CD4-positive, alpha-beta memory T cell (primary cell): ENCODE measurements around the gene ERC2. TPM values are rescaled to one million over a fixed set of nuclear protein-coding genes. Genes with fewer than 3 reads are reported as not detected.

Source experiments
- CTCF ChIA-PET: fragments of 350-600 bp; sonication (Branson Sonifier 250); formaldehyde crosslinking; loops from one replicate; lab custom pipeline; 2021; ENCODE audit warnings: inconsistent platforms; ENCODE audit not compliant: partially characterized antibody; lab: Charles Lee
- POLR2A ChIA-PET: fragments of 350-600 bp; sonication (Branson Sonifier 250); formaldehyde crosslinking; loops from one replicate; lab custom pipeline; 2021; ENCODE audit not compliant: partially characterized antibody; lab: Charles Lee
- DNase-seq, 5 donors: peaks; one replicate each; pipeline versions ENCODE4 v3.0.0 to v3.0.0-alpha.2; 2020 to 2022; ENCODE audit warnings: mixed read lengths in 1 of 5
- H3K27ac ChIP-seq: one replicate; pipeline ENCODE4 v1.7.0; 2013; ENCODE audit warnings: low read depth, low read length
- H3K27me3 ChIP-seq: 2 replicates; pipeline ENCODE4 v1.7.0; 2013; ENCODE audit warnings: mild to moderate bottlenecking, low read length, moderate library complexity; ENCODE audit not compliant: insufficient read depth
- H3K36me3 ChIP-seq: 2 replicates; pipeline ENCODE4 v1.7.0; 2013; ENCODE audit warnings: mild to moderate bottlenecking, low read length, moderate library complexity; ENCODE audit not compliant: insufficient read depth
- H3K4me1 ChIP-seq: 2 replicates; pipeline ENCODE4 v1.7.0; 2013; ENCODE audit warnings: mild to moderate bottlenecking, low read length, moderate library complexity; ENCODE audit not compliant: insufficient read depth
- H3K4me3 ChIP-seq, 2 donors: one replicate each; pipeline ENCODE4 v1.7.0; 2013; ENCODE audit warnings: low read length in 2 of 2, mild to moderate bottlenecking in 1 of 2
- H3K9me3 ChIP-seq, 2 donors: one replicate each; pipeline ENCODE4 v1.7.0; 2013; ENCODE audit warnings: low read length in 2 of 2, control low read depth in 1 of 2; ENCODE audit not compliant: control insufficient read depth in 1 of 2
- H3K27ac Mint-ChIP-seq, 7 donors: one replicate each; pipeline ENCODE4 v1.8.0; 2020 to 2021; ENCODE audit warnings: mixed read lengths in 7 of 7, mild to moderate bottlenecking in 6 of 7, inconsistent platforms in 3 of 7, moderate library complexity in 3 of 7
- H3K27me3 Mint-ChIP-seq, 2 donors: one replicate each; pipeline ENCODE4 v1.8.0; 2020 to 2021; ENCODE audit warnings: mixed read lengths in 2 of 2
- H3K36me3 Mint-ChIP-seq, 2 donors: one replicate each; pipeline ENCODE4 v1.8.0; 2020 to 2021; ENCODE audit warnings: mixed read lengths in 2 of 2, inconsistent platforms in 1 of 2, mild to moderate bottlenecking in 1 of 2
- H3K4me1 Mint-ChIP-seq, 4 donors: one replicate each; pipeline ENCODE4 v1.8.0; 2020 to 2021; ENCODE audit warnings: mixed read lengths in 4 of 4, mild to moderate bottlenecking in 1 of 4
- H3K4me3 Mint-ChIP-seq, 8 donors: one replicate each; pipeline ENCODE4 v1.8.0; 2020 to 2021; ENCODE audit warnings: mixed read lengths in 8 of 8, mild to moderate bottlenecking in 7 of 8, moderate library complexity in 6 of 8, inconsistent platforms in 3 of 8
- H3K9me3 Mint-ChIP-seq, 8 donors: one replicate each; pipeline ENCODE4 v1.8.0; 2020 to 2021; ENCODE audit warnings: mixed read lengths in 8 of 8, mild to moderate bottlenecking in 5 of 8, inconsistent platforms in 3 of 8, moderate library complexity in 1 of 8
- intact Hi-C: fragments of 100-400 bp; cut with micrococcal nuclease; formaldehyde crosslinking; loops from one replicate; pipeline ENCODE4 v1.15.1; 2023
- polyA plus RNA-seq, 2 donors: library from polyadenylated mRNA; unstranded; fragments of 300-500 nt; fragmentation: Illumina TruSeq; gene quantifications; one replicate each; pipeline ENCODE4 v1.2.3, GENCODE V29; 2021
- total RNA-seq, 2 experiments: library from RNA; stranded (reverse); gene quantifications; one replicate each; pipeline ENCODE4 v1.2.3, GENCODE V29; 2021

ERC2 gene
- total and polyA plus RNA-seq, 4 experiments from 2014 or later: not detected

GRCh38 chr3:55531321-55531720 is 936.9 kb downstream of the ERC2 start:
- Mint-ChIP-seq H3K4me3 (no peak overlapping the region), H3K9me3 (peaks cover 0 to 2% (median 0%) of the 10 kb centered on the region in 8 donors), H3K27me3 (peaks cover 0 to 2% of the 10 kb centered on the region in 2 donors), H3K36me3 (no peaks in the 10 kb centered on the region), H3K4me1 (no peaks in the 10 kb centered on the region), H3K27ac (no peak overlapping the region)
- no peak for DNase-seq
- no peak overlapping the region for H3K4me3 ChIP-seq
- no peaks in the 10 kb centered on the region for H3K27me3 ChIP-seq
- H3K36me3 ChIP-seq: no peaks in the 10 kb centered on the region
- H3K27ac ChIP-seq: no peak overlapping the region
- H3K4me1 ChIP-seq: no peaks in the 10 kb centered on the region
- H3K9me3 ChIP-seq: no peaks in the 10 kb centered on the region
- CTCF ChIA-PET: no interaction called here
- intact Hi-C loops: no loop called here
- POLR2A ChIA-PET: no interaction called here

DNA sequence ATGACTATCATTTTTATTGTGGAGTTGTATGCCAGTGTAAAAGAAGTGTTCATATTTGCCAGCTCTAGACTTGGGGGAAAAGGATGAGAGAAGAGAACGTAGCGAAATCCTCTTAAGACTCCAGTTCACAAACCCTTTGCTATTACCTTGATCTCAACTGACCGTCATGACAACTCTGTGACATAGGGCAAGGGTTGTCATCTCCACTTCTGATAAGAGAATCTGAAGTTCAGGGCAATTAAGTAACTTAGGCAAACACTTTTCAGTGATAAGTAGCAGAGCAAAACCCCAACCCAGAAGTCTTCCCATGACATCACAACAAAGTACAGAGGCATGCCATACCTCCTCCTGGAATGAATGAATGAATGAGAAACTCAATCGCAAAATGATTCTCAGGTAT is 940.9 kb downstream of the ERC2 start:
- no peaks in the 10 kb centered on the region for H3K27me3 ChIP-seq

GRCh38 chr3:55526332-55527030 is 941.8 kb downstream of the ERC2 start:
- CTCF ChIA-PET: no interaction called here

More for the DNA sequence above, 940.9 kb downstream of the ERC2 start:
- ChIA-PET POLR2A (no interaction called here), CTCF (no interaction called here)
- Histone ChIP-seq H3K36me3 (no peaks in the 10 kb centered on the region), H3K27ac (no peak overlapping the region), H3K4me3 (no peak overlapping the region), H3K9me3 (no peaks in the 10 kb centered on the region), H3K4me1 (no peaks in the 10 kb centered on the region)
- Mint-ChIP-seq H3K36me3 (no peaks in the 10 kb centered on the region), H3K27ac (no peak overlapping the region), H3K4me1 (no peaks in the 10 kb centered on the region), H3K4me3 (no peak overlapping the region), H3K9me3 (peaks cover 0 to 4% (median 0%) of the 10 kb centered on the region in 8 donors), H3K27me3 (peaks cover 2 to 5% of the 10 kb centered on the region in 2 donors)
- intact Hi-C loops: no loop called here
- no peak for DNase-seq

DNA sequence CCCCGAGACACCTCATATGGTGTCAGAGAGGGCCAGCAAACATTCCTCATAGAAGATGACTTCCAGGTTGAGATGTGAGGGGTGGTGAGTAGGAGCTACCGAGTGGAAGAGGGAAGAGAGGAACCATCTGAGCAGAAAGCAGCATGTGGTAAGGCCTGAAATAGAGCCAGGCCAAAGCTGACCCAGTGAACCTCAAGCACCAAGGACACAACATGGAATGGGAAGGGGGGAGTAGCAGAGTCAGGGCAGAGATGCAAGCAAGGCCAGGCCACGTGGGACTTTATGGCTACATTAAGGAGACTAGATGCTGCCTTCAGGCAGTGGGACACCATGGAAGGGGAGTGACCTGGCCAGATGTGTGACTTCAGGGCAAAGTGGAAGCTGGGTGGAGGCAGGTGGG is 942.8 kb downstream of the ERC2 start:
- Histone ChIP-seq H3K4me3 (no peak overlapping the region), H3K27ac (no peak overlapping the region), H3K36me3 (no peaks in the 10 kb centered on the region), H3K4me1 (no peaks in the 10 kb centered on the region), H3K27me3 (no peaks in the 10 kb centered on the region), H3K9me3 (no peaks in the 10 kb centered on the region)
- H3K27me3 Mint-ChIP-seq: peaks cover 2 to 5% of the 10 kb centered on the region in 2 donors
- intact Hi-C loops: no loop called here
- no peaks in the 10 kb centered on the region for H3K36me3 Mint-ChIP-seq
- no peaks in the 10 kb centered on the region for H3K4me1 Mint-ChIP-seq
- no peak for DNase-seq
- POLR2A ChIA-PET: no interaction called here
- H3K4me3 Mint-ChIP-seq: no peak overlapping the region
- CTCF ChIA-PET: no interaction called here
- H3K27ac Mint-ChIP-seq: no peak overlapping the region
- peaks cover 0 to 4% (median 0%) of the 10 kb centered on the region in 8 donors for H3K9me3 Mint-ChIP-seq

More at GRCh38 chr3:55526332-55527030, 941.8 kb downstream of the ERC2 start:
- Histone ChIP-seq H3K27me3 (no peaks in the 10 kb centered on the region), H3K9me3 (no peaks in the 10 kb centered on the region), H3K4me3 (no peak overlapping the region), H3K4me1 (no peaks in the 10 kb centered on the region), H3K36me3 (no peaks in the 10 kb centered on the region), H3K27ac (no peak overlapping the region)
- no peak for DNase-seq
- Mint-ChIP-seq H3K27ac (no peak overlapping the region), H3K36me3 (no peaks in the 10 kb centered on the region), H3K27me3 (peaks cover 2 to 5% of the 10 kb centered on the region in 2 donors), H3K4me3 (no peak overlapping the region), H3K9me3 (peaks cover 0 to 4% (median 0%) of the 10 kb centered on the region in 8 donors), H3K4me1 (no peaks in the 10 kb centered on the region)
- intact Hi-C loops: no loop called here
- POLR2A ChIA-PET: no interaction called here

- ChIA-PET POLR2A (no interaction called here), CTCF (no interaction called here)
- intact Hi-C loops: no loop called here
- Histone ChIP-seq H3K4me1 (no peaks in the 10 kb centered on the region), H3K27me3 (no peaks in the 10 kb centered on the region), H3K36me3 (no peaks in the 10 kb centered on the region), H3K9me3 (no peaks in the 10 kb centered on the region), H3K4me3 (no peak overlapping the region), H3K27ac (no peak overlapping the region)
- Mint-ChIP-seq H3K27me3 (peaks cover 2 to 5% of the 10 kb centered on the region in 2 donors), H3K27ac (no peak overlapping the region), H3K36me3 (no peaks in the 10 kb centered on the region), H3K4me1 (no peaks in the 10 kb centered on the region), H3K4me3 (no peak overlapping the region), H3K9me3 (peaks cover 0 to 4% (median 0%) of the 10 kb centered on the region in 8 donors)
- DNase-seq: no peak
Observed at GRCh38 chr3:55524565-55525244, 943.6 kb downstream of the ERC2 start.

DNA sequence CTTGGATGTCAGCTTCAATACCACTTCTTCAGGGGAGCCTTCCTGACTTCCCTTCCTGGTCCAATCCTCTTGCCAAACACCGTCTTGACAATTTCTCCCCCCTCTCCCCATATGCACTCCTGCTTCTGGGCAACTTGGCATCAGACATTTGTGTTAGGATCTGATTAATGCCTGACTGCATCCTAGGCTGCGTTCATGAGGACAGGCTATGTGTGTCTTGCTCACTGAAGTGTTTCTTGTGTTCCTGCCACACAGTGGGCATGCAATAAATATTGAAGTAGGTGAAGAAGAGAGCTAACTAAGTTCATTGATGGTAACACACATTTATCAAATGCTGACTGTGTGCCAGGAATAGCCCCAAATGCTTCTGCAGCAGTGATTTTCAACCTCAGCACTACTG is 944.8 kb downstream of the ERC2 start:
- intact Hi-C loops: no loop called here
- H3K4me1 ChIP-seq: no peaks in the 10 kb centered on the region
- no peaks in the 10 kb centered on the region for H3K4me1 Mint-ChIP-seq
- H3K36me3 Mint-ChIP-seq: no peaks in the 10 kb centered on the region
- peaks cover 0 to 4% (median 0%) of the 10 kb centered on the region in 8 donors for H3K9me3 Mint-ChIP-seq
- ChIA-PET CTCF (no interaction called here), POLR2A (no interaction called here)
- no peak for DNase-seq
- no peak overlapping the region for H3K27ac ChIP-seq
- no peaks in the 10 kb centered on the region for H3K36me3 ChIP-seq
- peaks cover 2 to 5% of the 10 kb centered on the region in 2 donors for H3K27me3 Mint-ChIP-seq
- no peak overlapping the region for H3K27ac Mint-ChIP-seq
- H3K4me3 ChIP-seq: no peak overlapping the region
- H3K27me3 ChIP-seq: no peaks in the 10 kb centered on the region
- no peaks in the 10 kb centered on the region for H3K9me3 ChIP-seq
- H3K4me3 Mint-ChIP-seq: no peak overlapping the region

- Histone ChIP-seq H3K9me3 (no peaks in the 10 kb centered on the region), H3K4me3 (no peak overlapping the region), H3K27me3 (no peaks in the 10 kb centered on the region), H3K27ac (no peak overlapping the region), H3K36me3 (no peaks in the 10 kb centered on the region), H3K4me1 (no peaks in the 10 kb centered on the region)
- Mint-ChIP-seq H3K27ac (no peak overlapping the region), H3K4me3 (no peak overlapping the region), H3K36me3 (no peaks in the 10 kb centered on the region), H3K27me3 (peaks cover 2 to 3% of the 10 kb centered on the region in 2 donors), H3K9me3 (peaks cover 0 to 4% (median 0%) of the 10 kb centered on the region in 8 donors), H3K4me1 (no peaks in the 10 kb centered on the region)
- intact Hi-C loops: no loop called here
- DNase-seq: no peak
- CTCF ChIA-PET: no interaction called here
- POLR2A ChIA-PET: no interaction called here
Observed at GRCh38 chr3:55521738-55522421, 946.4 kb downstream of the ERC2 start.
